ENCODE measurements around the gene G6PC1. TPM values are rescaled to one million over a fixed set of nuclear protein-coding genes. Genes with fewer than 3 reads are reported as not detected.
A peak's percentile ranks its signal among the peaks of the same experiment; 100 is the strongest.

Gene G6PC1
- total and polyA plus RNA-seq, 2 of the 13 experiments (the other 11 are each of a cell fraction or from before 2014, with no cell fraction given) = 1.7 to 37.9 TPM

GRCh38 chr17:42853968-42854790 lies 46.4 kb upstream of the G6PC1 start (continued):
- no peak for TF ChIP-seq SNAPC5 (CRISPR knock-in tag; IDR thresholded peaks at IDR 0.05; ENCODE audit: borderline replicate concordance)
- peak; percentile 37; the same call in 1 of the 2 replicates for TF ChIP-seq PHF8 (CRISPR knock-in tag; IDR thresholded peaks at IDR 0.05)
- TF ChIP-seq ZFP90 (CRISPR knock-in tag; IDR thresholded peaks at IDR 0.05; ENCODE audit: borderline replicate concordance) = peak; percentile 69; the same call in 1 of the 2 replicates
- peak; percentile 10; the same call in 1 of the 2 replicates for TF ChIP-seq STAG1 (CRISPR knock-in tag; IDR thresholded peaks at IDR 0.05)
- TF ChIP-seq MNT (IDR thresholded peaks at IDR 0.05) = no peak
- TF ChIP-seq, protein P1, sequence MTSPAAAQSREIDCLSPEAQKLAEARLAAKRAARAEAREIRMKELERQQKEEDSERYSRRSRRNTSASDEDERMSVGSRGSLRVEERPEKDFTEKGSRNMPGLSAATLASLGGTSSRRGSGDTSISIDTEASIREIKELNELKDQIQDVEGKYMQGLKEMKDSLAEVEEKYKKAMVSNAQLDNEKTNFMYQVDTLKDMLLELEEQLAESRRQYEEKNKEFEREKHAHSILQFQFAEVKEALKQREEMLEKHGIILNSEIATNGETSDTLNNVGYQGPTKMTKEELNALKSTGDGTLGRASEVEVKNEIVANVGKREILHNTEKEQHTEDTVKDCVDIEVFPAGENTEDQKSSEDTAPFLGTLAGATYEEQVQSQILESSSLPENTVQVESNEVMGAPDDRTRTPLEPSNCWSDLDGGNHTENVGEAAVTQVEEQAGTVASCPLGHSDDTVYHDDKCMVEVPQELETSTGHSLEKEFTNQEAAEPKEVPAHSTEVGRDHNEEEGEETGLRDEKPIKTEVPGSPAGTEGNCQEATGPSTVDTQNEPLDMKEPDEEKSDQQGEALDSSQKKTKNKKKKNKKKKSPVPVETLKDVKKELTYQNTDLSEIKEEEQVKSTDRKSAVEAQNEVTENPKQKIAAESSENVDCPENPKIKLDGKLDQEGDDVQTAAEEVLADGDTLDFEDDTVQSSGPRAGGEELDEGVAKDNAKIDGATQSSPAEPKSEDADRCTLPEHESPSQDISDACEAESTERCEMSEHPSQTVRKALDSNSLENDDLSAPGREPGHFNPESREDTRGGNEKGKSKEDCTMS (CRISPR knock-in tag; conservative IDR thresholded peaks at IDR 0.05) = no peak
- TF ChIP-seq ATF5 (CRISPR knock-in tag; IDR thresholded peaks at IDR 0.05; ENCODE audit: low read depth) = no peak
- no peak for TF ChIP-seq ZNF784 (CRISPR knock-in tag; IDR thresholded peaks at IDR 0.05; ENCODE audit: borderline replicate concordance)
- no peak for TF ChIP-seq ZBTB20 (CRISPR knock-in tag; IDR thresholded peaks at IDR 0.05; ENCODE audit: borderline replicate concordance, low read depth)
- no peak for TF ChIP-seq ZNF792 (CRISPR knock-in tag; IDR thresholded peaks at IDR 0.05)
- TF ChIP-seq KAT7 (CRISPR knock-in tag; IDR thresholded peaks at IDR 0.05; ENCODE audit: borderline replicate concordance) = no peak; the same call in 1 of the 2 replicates
- peak; percentile 59; the same call in 1 of the 2 replicates for TF ChIP-seq ARNT2 (CRISPR knock-in tag; IDR thresholded peaks at IDR 0.05; ENCODE audit: low read depth)
- no peak for TF ChIP-seq TEF (CRISPR knock-in tag; IDR thresholded peaks at IDR 0.05)
- TF ChIP-seq, protein P2, sequence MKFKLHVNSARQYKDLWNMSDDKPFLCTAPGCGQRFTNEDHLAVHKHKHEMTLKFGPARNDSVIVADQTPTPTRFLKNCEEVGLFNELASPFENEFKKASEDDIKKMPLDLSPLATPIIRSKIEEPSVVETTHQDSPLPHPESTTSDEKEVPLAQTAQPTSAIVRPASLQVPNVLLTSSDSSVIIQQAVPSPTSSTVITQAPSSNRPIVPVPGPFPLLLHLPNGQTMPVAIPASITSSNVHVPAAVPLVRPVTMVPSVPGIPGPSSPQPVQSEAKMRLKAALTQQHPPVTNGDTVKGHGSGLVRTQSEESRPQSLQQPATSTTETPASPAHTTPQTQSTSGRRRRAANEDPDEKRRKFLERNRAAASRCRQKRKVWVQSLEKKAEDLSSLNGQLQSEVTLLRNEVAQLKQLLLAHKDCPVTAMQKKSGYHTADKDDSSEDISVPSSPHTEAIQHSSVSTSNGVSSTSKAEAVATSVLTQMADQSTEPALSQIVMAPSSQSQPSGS (CRISPR knock-in tag; IDR thresholded peaks at IDR 0.05) = peak; percentile 76
- peak; percentile 63; the same call in 1 of the 2 replicates for TF ChIP-seq HNRNPL (IDR thresholded peaks at IDR 0.05; ENCODE audit: low read depth, low read length)
- no peak for TF ChIP-seq TRIM22 (IDR thresholded peaks at IDR 0.05)

Measured in HepG2 (cell line).